SK-N-MC (cell line): ENCODE measurements around the gene SLC25A10.

Experiments used
- DNase-seq: peaks from one replicate; pipeline ENCODE4 v3.0.0-alpha.2; 2011; ENCODE audit warnings: low read depth, low spot score
- H3K27ac ChIP-seq: fragments of 200-600 bp; sonication (generic); 2 replicates; pipeline ENCODE4 v1.5.1; 2016; ENCODE audit warnings: mixed run types
- H3K36me3 ChIP-seq: fragments of 200-600 bp; sonication (generic); 2 replicates; pipeline ENCODE4 v1.6.1; 2017; ENCODE audit warnings: antibody characterized with exemption, low read length, mixed read lengths; ENCODE audit not compliant: insufficient read depth
- H3K4me3 ChIP-seq: fragments of 200-600 bp; sonication (generic); 2 replicates; pipeline ENCODE4 v1.5.1; 2016
- H3K9ac ChIP-seq: fragments of 200-600 bp; sonication (generic); 2 replicates; pipeline ENCODE4 v1.8.0; 2017; ENCODE audit warnings: mixed run types, mixed read lengths; ENCODE audit not compliant: insufficient read length
- H3K9me3 ChIP-seq: fragments of 200-600 bp; sonication (generic); 2 replicates; pipeline ENCODE4 v1.6.1; 2017; ENCODE audit warnings: low read depth, mild to moderate bottlenecking, antibody characterized with exemption, low read length, moderate library complexity, mixed read lengths
- EZH2 ChIP-seq: fragments of 200-600 bp; sonication (generic); IDR thresholded peaks from one replicate; pipeline ENCODE4 v1.6.1; 2017; ENCODE audit warnings: antibody characterized with exemption
- FOXP2 ChIP-seq: optimal IDR thresholded peaks from 2 replicates; pipeline ENCODE3; 2011; ENCODE audit warnings: mild to moderate bottlenecking, moderate library complexity; ENCODE audit not compliant: insufficient read depth; ENCODE audit errors: extremely low read length, control extremely low read depth
- POLR2AphosphoS5 ChIP-seq: IDR thresholded peaks from 2 replicates; pipeline ENCODE4 v1.6.1; 2012; ENCODE audit warnings: mild to moderate bottlenecking, low read depth, low read length, borderline replicate concordance

The SLC25A10 gene

DNA sequence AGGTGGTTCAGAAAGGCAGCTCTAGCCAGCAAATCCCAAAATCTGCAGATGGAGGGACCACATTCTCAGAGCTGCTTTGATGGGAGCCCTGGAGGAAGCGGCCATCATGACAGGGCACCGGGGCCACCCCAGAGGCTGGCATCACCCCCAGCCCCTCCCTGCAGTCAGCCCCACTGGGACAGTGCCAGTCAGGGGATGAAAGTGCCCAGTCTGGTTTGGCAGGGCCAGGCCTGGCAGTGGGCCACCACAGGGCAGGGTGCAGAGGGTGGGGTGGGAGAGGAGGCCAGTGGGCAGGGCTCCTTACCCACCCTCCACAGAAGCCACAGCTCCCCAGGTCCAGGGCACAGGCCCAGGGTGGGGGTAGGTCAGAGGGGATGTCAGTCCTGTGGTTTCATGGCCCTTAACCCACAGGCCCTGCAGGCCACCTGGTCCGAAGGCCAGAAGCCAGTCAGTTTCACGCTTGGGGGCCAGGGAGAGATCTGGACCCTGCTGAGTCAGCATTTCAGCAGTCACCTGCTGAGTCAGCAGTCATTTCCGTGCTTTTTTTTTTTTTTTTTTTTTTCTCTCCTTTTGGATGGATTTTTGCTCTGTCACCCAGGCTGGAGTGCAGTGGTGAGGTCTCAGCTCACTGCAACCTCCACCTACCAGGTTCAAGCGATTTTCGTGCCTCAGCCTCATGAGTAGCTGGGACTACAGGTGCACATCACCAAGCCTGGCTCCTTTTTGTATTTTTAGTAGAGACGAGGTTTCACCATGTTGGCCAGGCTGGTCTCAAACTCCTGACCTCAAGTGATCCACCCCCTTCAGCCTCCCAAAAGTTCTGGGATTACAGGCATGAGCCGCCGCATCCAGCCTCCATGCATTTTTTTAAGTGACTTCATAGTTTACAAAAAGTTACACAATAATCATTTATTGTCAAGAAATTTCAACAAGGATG is 10.4 kb downstream of the SLC25A10 start:
- no peak for TF ChIP-seq EZH2
- peak; percentile 45; the same call in 1 of the 2 replicates for TF ChIP-seq POLR2AphosphoS5
- Histone ChIP-seq H3K4me3 (no peak overlapping the region), H3K36me3 (no peaks in the 10 kb centered on the region; the same call in 1 of the 2 replicates), H3K27ac (peak overlapping the region; percentile 84), H3K9ac (no peak overlapping the region), H3K9me3 (no peaks in the 10 kb centered on the region)
- DNase-seq = no peak

DNA sequence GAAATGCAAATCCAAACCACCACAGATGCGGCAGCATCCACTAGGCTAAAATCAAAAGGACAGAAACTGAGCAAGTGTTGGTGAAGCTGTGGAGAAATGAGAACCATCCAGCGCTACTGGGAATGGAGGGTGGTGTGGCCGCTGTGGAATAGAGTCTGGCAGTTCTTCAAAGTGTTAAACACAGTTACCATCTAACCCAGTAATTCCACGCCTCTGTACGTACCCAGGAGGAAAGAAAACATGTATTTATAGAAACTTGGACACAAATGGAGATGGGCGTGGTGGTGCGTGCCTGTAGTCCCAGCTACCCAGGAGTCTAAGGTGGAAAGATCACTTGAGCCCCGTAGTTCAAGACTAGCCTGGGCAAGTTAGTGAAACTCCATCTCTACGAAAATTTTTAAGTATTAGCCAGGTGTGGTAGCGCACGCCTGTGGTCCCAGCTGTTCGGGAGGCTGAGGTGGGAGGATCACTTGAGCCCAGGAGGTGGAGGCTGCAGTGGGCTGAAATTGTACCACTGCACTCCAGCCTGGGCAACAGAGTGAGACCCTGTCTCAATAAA is 11.6 kb downstream of the SLC25A10 start:
- DNase-seq = no peak
- Histone ChIP-seq H3K36me3 (no peaks in the 10 kb centered on the region; the same call in 1 of the 2 replicates), H3K9me3 (no peaks in the 10 kb centered on the region), H3K9ac (no peak overlapping the region), H3K27ac (peak overlapping the region; percentile 84), H3K4me3 (no peak overlapping the region)
- TF ChIP-seq EZH2 (no peak), FOXP2 (no peak), POLR2AphosphoS5 (no peak)

DNA sequence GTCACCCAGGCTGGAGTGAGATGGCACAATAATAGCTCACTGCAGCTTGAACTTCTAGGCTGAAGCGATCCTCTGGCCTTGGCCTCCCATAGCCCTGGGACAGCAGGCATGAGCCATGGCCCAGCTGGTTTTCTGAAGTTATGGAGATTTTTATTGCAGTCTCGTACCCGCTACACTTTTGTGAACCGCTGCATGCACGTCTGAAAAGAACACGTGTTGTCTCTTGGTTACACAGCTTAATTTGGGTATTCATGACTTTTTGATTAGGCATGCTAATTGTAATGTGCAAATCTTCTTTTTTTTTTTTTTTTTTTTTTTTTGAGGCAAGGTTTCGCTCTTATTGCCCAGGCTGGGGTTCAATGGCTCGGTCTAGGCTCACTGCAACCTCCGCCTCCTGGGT is 13.4 kb downstream of the SLC25A10 start:
- no peaks in the 10 kb centered on the region for H3K36me3 ChIP-seq
- H3K9ac ChIP-seq = no peak overlapping the region
- no peak overlapping the region for H3K4me3 ChIP-seq
- H3K9me3 ChIP-seq = no peaks in the 10 kb centered on the region
- no peak overlapping the region for H3K27ac ChIP-seq
- TF ChIP-seq EZH2 (no peak), POLR2AphosphoS5 (no peak), FOXP2 (no peak)
- DNase-seq = no peak

DNA sequence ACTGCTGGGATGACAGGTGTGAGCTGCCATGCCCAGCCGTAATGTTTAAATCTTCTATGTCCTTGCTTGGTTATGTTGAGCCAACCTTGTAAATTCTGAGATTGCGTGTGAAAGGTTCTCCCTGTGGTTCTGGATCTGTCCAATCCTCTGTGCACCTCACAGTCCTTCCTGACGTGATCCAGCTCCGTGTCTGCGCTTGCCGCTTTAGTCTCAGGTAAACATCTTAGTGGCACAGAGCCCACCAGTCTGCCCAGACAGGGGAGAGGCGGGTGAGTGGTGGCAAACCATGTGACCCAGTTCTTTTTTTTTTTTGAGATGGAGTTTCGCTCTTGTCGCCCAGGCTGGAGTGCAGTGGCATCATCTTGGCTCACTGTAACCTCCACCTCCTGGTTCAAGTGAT is 13.9 kb downstream of the SLC25A10 start:
- Histone ChIP-seq H3K36me3 (no peaks in the 10 kb centered on the region), H3K9ac (no peak overlapping the region), H3K27ac (no peak overlapping the region), H3K4me3 (no peak overlapping the region), H3K9me3 (no peaks in the 10 kb centered on the region)
- no peak for DNase-seq
- TF ChIP-seq FOXP2 (no peak), EZH2 (no peak), POLR2AphosphoS5 (no peak)

DNA sequence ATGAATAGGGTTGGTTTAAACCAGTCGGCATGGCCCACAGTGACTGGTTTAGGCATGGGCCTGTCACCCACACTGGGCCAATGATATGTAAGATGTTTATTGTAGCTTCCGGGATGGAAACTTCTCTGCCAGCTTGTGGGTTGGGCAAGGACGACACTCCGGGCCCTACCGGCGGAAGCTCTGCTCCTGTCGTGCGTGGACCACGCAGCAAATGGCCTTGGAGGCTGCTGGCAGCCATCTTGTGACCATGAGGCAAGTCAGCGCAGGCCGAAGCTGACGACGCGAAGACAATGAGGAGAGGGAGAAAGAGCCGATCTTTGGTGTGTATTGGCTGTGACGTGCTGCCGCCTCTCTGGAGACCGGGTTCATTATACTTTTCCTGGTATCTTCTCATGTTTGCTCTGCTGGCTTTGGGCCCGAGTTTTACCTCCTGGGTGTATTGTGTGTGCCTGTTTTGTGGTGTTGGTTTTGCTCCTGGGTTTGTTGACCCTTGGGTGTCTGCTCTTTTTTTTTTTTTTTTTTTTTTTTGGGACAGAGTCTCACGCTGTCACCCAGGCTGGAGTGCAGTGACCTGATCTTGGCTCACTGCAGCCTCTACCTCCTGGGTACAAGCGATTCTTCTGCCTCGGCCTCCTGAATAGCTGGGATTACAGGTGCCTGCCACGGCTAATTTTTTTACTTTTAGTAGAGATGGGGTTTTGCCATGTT is 15.4 kb downstream of the SLC25A10 start:
- Histone ChIP-seq H3K4me3 (no peak overlapping the region), H3K36me3 (no peaks in the 10 kb centered on the region), H3K27ac (no peak overlapping the region), H3K9ac (no peak overlapping the region), H3K9me3 (no peaks in the 10 kb centered on the region)
- DNase-seq = no peak
- TF ChIP-seq FOXP2 = no peak
- TF ChIP-seq POLR2AphosphoS5 = no peak
- TF ChIP-seq EZH2 = no peak

DNA sequence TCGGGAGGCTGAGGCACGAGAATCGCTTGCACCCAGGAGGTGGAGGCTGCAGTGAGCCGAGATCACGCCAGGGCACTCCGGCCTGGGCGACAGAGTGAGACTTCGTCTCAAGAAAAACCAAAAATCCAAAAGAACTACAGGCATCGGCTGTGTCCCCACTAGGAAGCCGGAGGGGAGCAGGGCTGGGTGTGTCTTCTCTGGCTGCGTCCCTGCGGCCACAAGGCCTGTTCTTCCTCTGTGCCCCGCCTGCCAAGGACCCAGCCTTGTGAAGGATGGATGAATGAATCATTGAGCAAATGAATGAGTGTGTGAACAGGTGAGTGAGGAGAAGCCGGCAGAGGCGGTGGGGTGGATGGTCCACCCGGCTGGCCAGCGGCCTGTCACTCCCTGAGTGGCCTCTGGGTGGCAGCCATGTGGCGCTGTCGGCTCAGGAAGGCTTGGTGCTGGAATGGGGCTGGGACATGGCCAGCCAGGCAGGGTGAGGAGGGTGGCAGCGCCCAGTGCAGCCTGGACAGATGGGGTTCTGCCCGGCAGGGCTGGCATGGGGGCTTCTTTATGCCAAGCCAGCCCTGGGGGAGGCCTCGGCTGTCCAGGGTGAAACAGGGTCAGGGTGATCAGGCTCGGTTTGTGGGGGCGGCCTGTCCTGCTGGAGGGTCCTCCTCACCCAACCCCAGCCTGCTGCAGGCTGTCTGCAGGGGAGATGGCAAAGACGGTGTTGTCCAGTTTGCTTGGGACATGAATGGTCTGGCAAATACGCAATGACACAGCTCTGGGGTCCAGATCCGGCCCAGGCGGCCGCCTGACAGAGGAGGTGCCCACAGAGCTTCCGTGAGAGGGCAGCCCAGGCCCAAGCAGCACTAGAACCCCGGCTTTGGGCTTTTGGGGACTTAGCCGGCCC is 21.7 kb downstream of the SLC25A10 start:
- Histone ChIP-seq H3K4me3 (no peak overlapping the region), H3K27ac (peak overlapping the region; percentile 97), H3K36me3 (no peaks in the 10 kb centered on the region), H3K9ac (no peak overlapping the region), H3K9me3 (no peaks in the 10 kb centered on the region)
- TF ChIP-seq FOXP2 = no peak
- DNase-seq = no peak

DNA sequence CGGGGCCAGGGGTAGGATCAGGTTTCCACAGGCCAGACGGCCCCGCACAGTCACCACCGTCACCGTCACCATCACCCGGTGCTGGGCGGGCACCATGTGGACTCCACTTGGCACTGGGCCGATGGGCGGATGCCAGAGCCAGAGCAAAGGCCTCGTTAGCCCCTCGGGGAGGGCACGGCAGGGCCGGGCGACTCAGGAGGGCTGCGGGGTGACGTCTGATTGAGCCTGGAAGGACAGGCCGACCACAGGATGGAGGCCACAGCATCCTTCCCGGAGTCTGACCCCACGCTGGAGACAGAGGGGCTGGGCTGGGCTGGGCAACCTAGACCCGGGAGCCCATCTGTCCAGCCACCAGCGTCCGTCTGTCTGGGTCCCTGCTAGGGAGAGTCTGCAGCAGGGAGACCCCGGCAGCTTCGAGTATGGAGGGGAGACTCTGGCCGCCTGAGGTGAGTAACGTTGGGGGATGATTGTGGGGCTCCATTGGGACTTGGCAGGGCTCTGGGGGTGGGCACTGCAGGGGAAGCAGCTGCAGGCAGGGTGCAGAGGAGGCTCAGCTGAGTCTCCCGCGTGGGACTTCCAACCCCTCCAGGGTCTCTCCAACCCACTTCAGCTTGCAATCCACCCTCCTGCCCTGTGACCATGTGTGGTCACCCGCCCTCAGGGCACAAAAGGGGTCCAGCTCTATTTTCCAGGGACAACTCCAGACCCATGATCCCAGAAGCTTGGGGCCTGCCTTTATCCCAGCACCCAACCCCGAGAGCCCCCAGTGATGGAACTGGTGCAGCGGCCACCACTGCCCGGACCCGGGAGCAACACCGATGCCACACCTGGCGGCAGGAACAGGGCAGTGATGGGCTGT is 22.6 kb downstream of the SLC25A10 start:
- no peak for TF ChIP-seq POLR2AphosphoS5
- no peak for TF ChIP-seq FOXP2
- TF ChIP-seq EZH2 = no peak
- H3K9ac ChIP-seq = no peak overlapping the region
- no peaks in the 10 kb centered on the region for H3K9me3 ChIP-seq
- H3K27ac ChIP-seq = no peak overlapping the region
- H3K4me3 ChIP-seq = no peak overlapping the region
- H3K36me3 ChIP-seq = no peaks in the 10 kb centered on the region
- no peak for DNase-seq
